GM18526 (cell line): Measurements from ENCODE around the gene NBAS.

Experiments used
- POLR2A ChIP-seq: IDR thresholded peaks from 3 replicates; pipeline ENCODE4 v1.6.1; 2011; ENCODE audit not compliant: insufficient read length; ENCODE audit errors: extremely low read depth

Gene NBAS

DNA sequence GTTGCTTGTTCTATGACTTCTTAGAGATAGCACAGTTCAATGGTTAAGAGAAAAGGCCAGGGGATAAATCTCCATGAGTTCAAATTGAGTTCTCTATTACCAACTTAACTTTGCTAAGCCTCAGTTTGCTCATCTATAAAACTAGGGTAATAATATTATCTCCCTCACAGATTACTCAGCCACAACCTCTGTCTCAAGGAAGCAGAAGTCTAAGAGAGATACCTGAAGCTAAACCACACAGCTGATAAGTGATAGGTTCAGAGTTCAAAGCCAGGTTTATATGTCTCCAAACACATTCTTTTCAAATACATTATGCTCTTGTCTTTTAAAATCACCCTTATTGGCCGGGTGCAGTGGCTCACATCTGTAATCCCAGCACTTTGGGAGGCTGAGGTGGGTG lies 287.7 kb downstream of the NBAS start:
- TF ChIP-seq POLR2A, result no peak

DNA sequence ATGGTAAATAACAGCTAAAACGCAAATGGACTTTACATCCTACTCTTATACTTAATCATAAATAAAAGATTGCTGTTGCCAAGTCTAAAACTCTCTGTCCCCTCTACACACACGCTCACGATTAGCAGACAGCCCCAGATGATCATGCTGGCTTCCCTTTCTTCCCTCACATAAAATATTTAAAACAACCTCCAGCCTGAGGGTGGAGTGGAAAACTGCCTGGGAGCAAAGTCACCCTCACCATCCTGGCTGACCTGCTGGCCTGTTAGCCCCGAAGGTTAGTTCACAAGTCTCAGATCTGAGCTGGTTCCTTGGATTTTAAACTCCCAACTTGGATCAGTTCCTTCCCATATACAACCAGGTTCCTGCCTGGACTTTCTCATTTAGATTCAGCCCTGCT lies 288.2 kb downstream of the NBAS start:
- TF ChIP-seq POLR2A, result no peak

DNA sequence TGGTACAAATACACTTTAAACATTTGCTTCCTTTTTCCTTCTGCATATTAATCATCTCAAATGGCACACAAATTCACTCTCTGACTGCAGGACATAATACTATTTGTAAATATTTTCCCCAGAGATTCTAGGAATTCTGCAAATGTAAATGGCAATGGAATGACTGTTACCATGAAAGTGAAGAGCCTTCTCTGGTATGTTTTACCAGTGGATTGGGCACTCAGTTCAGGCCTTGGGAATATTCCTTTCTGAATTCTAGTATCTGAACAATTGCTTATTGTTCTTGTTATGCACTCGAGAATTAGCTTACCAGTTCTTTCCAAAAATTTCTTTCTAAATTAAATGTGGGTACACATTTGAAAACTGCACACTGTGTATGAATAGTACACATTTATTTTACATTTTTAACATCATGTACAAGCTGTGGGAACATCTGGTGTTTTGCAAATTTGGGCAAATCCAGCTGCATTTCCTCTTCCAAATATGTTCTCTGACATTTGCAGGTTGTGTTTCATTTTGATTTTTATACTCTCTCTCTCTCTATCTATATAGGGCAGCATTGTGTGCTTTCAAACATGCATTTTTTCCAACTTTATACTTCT lies 289.1 kb downstream of the NBAS start:
- no peak for TF ChIP-seq POLR2A

DNA sequence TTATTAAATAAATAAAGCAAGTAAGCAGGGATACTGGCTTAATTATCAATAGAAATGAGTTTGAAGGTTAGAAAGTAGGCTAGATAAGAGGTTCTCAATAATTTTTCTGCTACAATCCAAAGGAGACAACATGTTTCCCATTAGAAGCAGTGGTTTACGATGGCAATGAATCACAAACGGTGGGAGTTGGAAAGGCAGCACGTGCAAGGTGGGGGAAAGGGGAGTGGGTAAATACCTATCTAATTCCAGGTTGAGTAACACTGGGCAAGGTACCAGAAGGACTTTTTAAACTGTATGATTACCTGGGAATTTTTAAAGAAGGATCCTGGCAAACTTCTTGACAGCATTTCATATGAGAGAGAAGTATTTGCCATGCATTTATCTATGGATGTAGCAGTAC lies 289.9 kb downstream of the NBAS start:
- no peak for TF ChIP-seq POLR2A

DNA sequence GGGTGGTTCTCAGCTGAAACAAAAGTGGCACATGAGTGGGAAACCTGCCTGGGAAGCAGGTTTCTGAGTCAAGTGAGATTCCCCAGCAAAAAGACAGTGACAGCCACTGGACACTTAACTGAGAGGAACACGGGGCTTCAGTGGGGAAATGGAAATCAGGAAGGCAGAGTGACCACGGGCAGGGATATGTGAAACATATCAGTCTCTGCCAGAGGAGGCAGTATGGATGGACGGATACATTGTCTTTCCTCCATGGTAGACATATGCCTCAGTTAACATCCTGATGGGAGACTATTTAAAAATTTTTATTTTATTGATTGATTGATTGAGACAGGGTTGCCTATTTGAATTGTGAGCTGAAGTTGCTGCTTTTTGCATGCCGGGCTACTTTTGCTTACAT lies 292.1 kb downstream of the NBAS start:
- no peak for TF ChIP-seq POLR2A

DNA sequence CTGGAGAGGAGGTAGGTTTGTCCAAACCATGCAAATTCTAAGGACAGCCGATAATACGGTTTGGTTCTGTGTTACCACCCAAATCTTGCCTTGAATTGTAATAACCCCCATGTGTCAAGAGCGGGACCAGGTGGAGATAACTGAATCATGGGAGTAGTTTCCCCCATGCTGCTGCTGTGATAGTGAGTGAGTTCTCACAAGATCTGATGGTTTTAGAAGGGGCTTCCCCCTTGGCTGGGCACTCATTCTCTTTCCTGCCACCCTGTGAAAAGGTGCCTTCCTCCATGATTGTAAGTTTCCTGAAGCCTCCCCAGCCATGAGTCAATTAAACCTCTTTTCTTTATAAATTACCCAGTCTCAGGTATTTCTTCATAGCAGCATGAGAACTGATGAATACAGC lies 295.2 kb downstream of the NBAS start:
- TF ChIP-seq POLR2A, result no peak

DNA sequence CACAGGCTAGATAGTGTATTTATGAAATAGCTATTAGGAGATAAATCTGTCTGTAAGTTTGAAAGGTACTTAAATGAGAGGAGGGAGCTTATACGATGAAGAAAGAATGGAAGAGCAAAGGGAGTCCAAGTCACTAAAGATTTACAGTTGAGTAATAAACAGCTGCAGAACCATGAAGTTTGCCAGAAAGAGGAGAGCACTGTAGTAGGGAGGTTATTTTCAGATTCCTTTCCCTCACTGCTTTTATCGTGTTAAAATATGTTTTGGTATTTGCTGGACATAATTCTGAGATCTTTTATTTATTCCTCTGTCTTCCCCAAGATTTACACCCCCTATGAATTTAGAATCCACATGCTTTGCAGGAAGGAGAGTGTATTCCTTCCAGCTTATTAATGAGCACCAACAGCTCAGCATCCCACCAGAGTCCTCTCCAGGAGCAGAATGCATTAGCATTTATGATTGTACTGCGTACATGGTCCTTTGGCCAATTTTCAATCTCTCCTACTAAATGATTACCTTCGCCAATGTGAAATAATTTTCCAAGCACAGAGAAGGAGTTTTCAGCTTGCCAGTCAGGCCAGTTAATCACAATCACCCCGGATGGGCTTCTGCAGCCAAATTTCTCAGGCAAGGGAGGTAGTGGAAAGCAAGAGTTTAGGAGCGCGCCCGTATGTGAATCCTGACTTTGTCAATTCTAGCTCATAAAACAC lies 297.0 kb downstream of the NBAS start:
- TF ChIP-seq POLR2A, result no peak

DNA sequence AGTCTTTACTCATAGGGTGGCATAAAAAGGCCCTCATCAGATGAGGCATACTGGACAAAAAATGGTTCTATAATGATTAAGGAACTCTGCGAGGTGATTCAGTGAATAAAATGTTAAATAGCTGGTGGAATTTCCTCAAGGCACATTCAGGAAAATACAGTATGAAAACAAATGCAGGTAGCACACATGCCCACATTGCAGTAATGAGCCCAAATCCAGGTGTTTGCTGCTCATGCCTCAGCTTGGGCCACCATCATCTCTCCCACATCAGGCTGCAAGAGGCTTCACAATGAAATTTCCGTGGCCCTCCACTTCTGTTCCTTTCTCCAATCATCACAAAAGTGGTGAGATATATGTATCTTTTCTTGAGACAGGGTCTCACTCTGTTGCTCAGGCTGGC lies 298.3 kb downstream of the NBAS start:
- TF ChIP-seq POLR2A, result no peak

DNA sequence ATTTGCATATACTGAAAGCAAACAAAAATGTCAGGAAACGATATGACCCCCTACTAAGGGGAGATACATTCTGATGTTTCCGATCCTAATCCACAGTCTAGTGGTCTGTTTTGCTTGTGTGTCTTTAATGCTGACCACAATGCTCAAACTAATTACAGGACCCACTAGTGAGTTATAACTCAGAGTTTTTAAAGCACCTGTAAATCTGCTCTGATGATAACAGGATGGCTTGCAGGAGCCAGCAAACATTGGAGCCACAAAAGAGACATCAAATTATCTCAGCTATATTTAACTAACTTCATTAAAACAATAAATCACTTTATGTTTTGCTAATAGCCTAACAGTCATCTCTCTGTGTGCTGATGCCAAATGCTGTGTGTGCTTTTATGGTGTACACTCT lies 300.3 kb downstream of the NBAS start:
- TF ChIP-seq POLR2A, result no peak

DNA sequence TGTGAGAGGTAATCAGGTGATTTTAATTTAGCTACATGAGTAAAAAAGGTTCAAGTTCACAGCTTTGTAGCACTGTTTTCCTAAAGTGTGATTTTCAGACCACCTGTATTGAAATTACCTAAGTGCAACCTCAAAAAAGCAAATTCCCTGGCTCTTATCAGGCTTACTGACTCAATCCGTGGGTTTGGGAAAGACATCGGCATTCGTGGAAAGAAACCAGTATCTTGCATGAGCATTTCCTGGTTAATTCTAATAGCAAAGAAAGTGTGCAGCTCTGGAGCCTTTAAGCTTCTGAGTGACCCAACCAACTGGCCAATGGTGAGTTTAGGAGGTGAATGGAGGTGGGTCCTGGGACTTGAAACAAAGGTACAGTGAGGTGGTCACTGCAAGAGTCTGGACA lies 300.9 kb downstream of the NBAS start:
- TF ChIP-seq POLR2A, result no peak

DNA sequence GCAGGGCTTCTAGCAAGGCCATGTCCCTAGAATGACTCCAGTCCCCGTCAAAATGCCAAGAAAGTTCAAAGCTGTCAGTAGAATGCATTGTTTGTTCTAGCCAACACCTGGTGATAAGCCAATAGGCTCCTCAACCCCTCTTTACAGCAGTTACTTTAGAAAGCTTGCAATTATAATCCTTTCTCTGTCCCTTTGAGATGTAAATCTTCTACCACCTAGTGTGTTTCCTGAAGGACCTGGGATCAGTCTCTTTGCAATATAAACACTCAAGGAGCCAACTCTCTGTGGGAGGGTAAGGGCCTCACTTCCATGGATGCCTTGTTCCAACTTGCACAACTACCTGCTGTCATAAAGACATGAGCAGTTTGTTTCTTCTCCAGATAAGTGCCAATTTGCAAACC lies 301.8 kb downstream of the NBAS start:
- TF ChIP-seq POLR2A, result no peak

DNA sequence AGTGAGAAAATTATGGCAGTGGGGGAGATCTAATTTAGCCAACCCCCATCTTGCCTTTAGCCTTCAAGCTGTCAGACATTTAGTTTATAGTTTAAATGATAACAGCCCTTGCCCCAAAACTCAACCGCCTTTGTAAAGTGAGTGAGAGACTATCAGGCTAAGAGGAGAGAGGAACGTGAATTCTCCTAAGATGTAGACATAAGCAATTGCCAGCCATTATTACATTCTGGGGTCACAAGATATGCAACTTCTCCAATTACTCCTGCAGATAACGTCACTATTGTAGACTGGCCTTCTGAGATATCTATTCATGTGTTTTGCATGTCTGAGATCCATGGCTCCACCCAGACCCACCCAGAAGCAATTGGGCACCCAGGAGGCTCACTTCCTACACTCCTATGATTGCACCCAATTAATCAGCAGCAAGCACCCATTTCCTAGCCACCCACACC lies 307.3 kb downstream of the NBAS start:
- TF ChIP-seq POLR2A, result no peak

DNA sequence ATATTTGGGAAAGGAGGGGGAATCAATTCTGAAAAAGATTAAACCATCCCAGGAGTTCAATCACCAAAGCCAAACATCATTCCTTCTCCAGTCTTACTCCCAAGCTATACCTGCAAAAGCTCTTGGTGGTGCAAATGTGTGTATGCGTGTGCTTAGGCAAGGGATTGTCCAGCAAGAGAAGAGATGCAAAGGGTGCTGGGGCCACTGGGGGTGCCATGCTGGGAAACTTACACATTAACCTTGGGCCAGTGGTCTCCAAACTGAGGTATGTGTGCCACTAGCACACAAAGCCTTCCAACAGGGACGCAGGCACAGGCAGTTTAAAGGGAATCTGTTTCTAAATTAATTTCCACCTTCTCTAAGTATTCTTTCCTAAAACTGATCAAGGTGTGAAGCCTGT lies 307.9 kb downstream of the NBAS start:
- no peak for TF ChIP-seq POLR2A

DNA sequence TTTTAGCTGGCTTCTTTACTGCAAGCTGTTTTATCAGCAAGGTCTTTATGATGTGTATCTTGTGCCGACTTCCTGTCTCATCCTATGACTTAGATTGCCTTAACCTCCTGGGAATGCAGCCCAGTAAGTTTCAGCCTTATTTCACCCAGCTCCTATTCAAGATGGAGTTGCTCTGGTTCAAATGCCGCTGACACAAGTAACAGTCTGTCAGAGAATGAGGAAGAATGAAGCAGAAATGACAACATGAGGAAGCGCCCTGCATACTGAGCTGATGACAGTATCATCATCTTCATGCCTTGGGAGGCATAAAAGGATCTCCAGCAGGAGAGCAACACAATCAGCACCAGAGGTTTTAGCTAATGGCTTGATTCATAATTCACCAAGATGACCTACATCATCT lies 309.4 kb downstream of the NBAS start:
- TF ChIP-seq POLR2A, result no peak

DNA sequence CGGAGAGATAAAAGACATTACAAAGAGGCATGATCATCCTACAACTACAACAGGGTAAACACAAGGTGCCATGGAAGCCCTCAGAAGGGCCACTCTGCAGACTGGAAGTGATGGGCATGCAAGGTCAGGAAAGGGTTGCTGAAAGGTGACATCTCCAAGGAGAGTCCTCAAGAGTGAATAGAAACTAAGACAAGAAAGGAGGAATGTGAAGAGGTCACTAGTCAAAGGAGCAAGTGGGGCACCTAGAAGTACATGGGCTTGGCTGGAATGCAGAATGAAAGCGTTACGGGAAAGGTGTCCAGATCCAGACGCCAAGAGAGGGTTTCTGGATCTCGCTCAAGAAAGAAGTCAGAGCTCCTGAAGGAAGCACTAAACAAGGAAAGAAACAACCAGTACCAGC lies 314.3 kb downstream of the NBAS start:
- TF ChIP-seq POLR2A, result no peak

DNA sequence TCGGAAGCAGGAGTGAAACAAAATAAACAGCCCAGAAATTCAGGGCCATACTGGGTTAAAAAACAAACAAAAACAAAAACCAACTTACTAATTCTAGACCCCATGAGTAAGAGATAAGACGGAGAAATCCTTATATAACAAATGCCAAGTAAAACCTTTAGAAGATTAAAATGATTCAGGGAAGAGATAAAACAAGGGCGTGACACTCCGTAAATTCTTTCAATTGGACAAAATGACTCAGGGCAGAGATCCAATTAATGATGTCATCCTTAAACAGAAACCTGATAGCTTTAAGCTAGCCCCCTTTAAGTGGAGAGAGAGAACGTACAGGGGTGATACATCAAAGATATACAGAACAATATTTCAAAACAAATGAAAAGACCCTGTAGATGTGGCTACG lies 317.4 kb downstream of the NBAS start:
- no peak for TF ChIP-seq POLR2A

DNA sequence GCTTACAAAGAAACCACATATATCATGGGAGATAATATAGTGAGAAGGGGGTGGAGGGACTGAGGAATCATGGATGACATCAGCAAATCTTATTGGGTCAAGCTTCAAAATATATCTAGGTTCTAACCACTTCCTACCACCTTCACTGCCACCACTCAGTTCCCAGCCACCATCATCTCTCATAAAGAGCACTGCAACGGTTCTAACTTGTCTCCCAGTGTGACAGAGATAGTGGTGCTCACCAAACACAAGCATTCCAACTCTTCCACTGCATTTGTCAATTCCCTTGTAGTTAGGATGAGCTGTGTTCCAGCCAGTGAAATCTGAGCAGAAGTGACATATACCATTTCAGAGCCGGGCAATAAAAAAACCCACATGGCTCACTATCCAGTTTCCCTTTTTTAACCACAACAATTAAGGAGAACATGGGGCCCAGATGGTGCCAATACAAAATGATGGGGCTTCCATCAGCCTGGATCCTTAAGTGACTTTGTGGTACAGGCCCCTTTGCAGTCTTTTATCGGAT lies 318.1 kb downstream of the NBAS start:
- TF ChIP-seq POLR2A, result no peak

DNA sequence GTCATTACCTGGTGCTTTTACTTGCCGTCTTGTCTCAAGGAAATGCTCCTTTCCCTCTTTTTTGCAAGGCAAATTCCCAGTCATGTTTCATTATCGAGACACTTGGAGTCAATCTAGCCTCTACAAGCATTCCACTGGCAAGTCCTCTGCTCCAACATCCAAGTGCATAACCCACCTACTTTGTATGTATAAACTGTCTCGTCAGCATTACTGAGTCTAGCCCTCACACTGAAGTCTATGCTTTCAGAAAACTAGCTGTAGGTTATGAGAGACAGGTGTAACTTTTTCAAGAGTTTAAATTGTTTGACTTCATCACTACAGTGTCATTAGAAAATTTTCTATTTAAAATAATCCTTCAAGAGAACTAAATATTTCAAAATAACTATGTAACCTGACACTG lies 319.2 kb downstream of the NBAS start:
- no peak for TF ChIP-seq POLR2A

DNA sequence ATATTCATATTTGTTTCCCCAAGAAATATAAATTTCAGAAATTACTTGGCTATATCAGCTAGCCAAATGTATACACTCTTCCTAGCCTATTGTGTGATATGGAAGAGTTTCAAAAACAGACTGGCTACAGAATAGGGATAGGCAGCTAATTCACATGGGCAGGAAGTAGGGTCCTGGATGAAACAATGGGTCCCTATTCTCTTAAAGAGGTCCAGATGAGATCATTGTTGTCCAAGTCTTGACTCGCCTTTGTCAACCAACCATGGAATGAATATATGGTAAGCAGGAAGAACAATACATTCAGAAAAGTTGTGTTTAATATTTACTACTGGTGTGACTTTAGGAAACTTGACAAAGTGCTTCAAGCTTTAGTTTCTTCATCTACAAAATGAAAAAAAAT lies 319.9 kb downstream of the NBAS start:
- no peak for TF ChIP-seq POLR2A
